ENCODE measurements around the gene SETD1B.
A peak's percentile ranks its signal among the peaks of the same experiment; 100 is the strongest.
"Not testable (repeated sequence)": the region's sequence is repeated elsewhere in the genome, so short reads cannot be mapped to it uniquely, and the experiment has no call there.

Gene SETD1B

DNA sequence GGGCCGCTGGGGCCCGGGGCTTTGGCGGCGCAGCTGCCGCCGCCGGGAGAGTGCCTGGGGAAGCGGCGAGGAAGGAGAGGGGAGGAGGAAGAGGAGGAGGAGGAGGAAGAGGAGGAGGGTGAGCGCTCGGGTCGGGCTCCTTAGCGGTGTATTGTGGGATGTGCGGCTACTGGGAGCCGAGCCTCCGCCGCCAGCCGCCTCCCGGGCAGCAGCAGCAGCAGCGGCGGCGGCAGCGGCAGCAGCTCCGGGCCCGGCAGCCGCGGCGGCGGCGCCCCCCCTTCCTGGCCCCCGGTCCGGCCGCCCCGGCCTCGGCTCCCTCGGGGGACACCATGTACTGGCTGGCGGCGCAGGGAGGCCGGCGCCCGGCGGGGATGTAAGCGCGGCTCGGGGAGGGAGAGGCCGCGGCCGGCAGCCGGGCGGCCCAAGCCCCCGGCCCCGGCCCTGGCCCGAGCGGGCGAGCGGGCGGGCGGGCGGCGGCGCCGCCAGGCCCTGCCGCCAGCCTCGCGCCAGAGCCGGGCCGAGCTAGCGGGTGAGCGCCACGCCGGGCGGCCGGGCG lies at the start of gene SETD1B:
TSS of gene SETD1B (plus strand) at position 149 of the 556 bp plus-strand sequence. CDS start 729 bp downstream, outside the sequence.
- peak in 1 of 2 donors; percentile 45 for DNase-seq

DNA sequence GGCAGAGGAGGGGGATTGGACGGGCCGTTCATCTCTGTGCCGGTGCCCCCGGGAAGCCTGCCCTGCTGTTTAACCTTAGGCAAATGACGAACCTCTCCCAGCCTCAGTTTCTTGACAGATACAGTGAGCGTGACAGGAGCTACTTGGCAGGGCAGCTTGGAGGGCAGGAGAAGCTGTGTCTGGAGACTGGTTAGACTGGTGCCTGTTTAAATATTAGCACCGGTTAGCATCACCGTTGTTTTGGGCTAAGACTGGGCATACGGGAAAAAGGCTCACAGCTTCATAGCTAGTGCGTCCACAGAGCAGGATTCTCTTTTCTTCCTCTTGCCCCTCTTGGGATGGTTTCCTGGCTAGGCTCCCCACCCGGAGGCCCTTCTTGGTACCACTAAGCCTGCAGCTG lies 49.0 kb upstream of the SETD1B start:
- no peak for DNase-seq

DNA sequence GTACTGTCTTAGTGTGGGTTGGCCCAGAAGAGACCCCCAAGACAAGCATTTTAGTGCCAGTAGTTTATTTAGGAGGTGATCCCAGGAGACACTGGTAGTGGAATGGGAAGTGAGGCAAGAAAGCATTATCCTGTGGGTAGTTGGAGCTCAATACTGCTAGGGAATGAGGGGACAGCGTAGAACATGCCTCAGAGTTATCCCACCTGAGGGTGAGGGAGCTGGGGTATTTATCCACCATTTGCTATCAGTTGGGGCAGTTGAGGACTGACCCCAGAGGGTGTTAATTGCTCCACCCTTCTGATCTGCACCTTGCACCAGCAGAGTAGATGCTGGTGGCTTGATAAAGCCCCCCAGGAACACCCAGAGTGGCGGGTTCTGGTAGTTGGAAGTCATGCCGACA lies 48.2 kb upstream of the SETD1B start:
- no peak for DNase-seq

DNA sequence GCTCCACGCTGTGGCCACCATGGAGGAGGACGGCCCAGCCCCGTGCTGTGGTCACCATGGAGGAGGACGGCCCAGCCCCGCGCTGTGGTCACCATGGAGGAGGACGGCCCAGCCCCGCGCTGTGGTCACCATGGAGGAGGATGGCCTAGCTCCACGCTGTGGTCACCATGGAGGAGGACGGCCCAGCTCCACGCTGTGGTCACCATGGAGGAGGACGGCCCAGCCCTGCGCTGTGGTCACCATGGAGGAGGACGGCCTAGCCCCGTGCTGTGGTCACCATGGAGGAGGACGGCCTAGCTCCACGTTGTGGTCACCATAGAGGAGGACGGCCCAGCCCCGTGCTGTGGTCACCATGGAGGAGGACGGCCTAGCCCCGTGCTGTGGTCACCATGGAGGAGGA lies 45.3 kb upstream of the SETD1B start:
- DNase-seq, result not testable (repeated sequence)

DNA sequence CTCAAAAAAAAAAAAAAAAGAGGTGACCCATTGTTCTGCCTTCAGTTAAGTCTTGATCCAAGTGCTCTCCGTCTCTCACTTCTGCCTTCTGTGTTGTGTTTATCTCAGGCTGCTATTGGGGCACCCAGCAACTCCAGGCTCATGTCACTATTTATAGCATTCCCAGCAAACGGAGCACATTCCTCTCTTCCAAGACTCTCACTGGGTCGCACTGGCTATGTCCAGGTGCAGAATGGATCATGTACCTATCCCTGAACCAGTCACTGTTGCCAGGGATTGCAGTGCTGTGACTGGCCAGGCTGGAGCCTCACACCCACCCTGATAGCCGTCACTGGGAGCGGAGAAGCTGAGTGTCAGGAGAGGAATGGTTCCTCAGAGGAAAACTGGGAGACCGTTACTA lies 41.5 kb upstream of the SETD1B start:
- no peak for DNase-seq

DNA sequence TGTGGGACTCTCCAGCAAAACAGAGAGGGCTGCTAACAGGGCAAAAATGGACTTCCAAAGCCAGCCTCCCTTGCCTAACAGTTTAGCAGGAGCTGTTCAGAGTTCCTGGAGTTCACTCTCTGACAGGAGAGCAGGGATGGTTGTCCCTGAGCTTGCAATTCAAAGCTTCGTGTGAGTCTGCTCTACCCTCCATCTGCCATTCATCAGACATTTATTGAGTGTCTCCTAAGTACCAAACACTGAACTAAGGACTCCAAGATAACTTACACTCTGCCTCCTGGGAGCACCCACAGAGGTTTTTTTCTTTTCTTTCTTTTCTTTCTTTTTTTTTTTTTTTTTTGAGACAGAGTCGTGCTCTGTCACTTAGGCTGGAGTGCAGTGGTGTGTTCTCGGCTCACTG lies 39.0 kb upstream of the SETD1B start:
- no peak for DNase-seq

DNA sequence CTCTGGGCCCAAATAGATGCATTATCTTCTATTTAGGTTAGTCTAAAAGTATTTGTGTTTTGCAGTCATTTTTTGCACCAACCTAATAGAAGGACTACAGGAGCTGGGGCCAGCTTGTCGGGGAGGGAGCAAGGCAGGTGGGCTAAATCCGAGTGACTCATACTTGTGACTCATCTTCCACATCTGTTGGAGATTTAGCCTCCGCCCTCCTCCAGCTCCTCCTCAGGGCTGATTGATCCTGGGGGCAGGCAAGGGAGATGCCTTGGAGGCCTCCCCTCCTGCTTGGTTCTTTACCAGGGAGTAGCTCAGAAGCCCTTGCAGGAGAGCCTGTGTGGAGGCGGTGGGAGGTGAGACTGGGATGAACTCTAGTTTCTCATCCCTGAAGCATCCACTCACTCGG lies 38.2 kb upstream of the SETD1B start:
- no peak for DNase-seq

DNA sequence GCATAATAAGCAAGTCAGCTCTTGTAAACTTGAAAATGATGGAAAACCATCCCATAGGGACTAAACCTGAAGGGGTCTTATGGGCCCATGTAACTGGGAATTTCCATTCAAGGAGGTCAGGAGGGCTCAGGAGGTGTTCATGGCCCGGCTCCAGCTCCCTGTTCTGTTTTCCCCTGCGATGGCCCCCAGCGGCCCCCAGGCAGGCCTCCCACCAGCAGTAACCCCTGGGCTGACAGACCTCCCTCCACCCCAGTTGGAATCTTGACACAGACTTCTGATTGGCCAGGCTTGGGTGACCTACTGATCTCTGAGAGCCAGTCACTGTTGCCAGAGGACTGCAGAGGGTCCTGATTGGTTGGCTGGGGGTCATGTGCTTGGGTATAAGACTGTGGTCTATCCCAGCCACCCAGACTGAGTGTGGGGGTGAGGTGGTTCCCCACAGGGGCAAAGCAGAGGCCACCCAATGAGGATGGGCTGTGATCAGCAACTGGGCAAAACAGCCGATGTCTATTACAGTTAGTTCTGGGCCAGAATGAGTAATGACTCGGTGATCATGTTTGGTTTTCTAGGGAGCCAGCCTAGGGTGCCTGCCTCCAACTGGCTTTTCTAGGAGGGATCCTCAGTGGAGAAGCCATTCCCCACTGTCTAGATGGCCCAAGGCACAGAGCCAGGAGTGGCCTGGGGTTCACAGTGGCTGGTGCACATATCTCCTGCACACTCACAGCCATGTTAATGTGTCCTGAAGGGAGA lies 37.3 kb upstream of the SETD1B start:
- no peak for DNase-seq

DNA sequence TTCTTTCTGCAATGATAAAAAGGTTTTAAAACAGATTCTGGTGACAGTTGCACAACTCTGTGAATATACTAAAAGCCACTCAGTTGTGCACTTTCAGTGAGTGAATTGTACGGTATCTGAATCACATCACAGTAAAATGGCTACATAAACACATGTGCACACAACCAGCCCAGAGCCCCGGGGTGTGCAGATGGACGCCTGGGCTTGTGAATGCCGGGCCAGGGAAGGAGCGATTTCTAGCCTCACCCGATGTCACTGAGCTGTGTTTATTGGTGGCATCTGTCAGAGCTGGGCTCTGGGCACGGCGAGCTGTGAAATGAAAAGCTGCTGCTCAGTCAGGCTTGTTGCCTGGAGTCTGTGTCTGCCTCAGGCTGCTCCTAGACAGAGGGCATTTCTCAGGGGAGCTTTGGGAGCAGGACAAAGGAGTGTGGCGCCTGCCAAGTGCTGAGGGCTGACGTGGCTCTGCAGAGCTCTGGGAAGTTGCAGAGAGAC lies 36.2 kb upstream of the SETD1B start:
- no peak for DNase-seq

DNA sequence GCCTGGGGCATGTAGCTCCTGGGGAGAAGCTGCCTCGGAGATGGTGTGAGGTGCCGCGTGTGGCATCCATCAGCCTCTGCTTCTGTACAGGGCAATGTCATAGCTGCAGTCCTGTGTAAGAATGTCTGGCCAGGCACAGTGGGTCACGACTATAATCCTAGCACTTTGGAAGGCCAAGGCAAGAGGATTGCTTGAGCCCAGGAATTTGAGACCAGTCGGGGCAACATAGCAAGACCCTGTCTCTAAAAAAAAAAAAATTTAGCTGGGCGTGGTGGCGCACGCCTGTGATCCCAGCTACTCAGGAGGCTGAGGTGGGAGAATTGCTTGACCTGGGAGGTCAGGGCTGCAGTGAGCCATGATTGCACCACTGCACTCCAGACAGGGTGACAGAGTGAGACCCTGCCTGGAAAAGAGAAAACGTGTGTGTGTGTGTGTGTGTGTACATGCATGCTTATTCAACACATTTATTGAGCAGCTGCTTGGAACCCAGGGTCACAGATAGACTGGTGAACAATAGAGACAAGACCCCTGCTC lies 34.4 kb upstream of the SETD1B start:
- DNase-seq, result no peak

DNA sequence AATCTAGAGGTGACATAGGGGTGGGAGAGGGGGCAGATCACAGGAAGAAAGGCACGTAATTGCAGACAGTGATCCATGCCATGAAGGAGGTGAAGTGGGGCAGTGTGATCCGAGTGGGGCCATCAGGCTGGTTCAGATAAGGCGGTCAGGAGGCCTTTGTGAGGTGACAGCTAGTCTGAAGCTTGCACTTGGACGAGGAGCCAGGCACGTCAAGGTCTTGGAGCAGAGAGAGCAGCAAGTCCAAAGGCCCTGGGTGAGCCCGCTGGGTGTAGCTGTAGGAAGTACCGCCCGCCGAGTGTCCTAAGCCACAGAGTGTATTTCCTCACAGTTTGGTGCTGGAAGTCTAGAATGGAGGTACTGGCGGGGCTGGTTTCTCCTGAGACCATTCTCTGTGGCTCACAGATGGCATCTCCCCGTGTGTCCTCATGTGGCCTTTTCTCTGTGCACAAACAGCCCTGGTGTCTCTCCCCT lies 33.9 kb upstream of the SETD1B start:
- peak in 1 of 2 donors; percentile 12 for DNase-seq

DNA sequence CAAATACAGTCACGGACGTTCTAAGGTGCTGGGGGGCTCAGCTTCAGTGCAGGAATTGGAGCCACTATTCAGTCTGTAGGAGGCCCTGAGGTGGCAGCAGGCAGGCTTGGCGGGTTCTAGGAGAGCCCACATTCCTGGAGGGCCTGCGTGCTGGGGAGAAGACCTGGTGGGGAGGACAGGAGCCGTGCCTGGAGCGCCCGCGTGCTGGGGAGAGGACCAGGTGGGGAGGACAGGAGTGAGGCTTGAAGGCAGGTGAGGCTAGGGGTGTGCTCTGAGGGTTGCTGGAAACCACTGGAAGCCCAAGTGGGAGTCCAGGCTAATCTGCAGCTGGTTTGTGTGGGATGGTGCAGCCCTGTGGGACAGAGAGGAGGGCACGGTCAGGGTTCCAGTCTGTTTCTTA lies 33.4 kb upstream of the SETD1B start:
- DNase-seq, result no peak

DNA sequence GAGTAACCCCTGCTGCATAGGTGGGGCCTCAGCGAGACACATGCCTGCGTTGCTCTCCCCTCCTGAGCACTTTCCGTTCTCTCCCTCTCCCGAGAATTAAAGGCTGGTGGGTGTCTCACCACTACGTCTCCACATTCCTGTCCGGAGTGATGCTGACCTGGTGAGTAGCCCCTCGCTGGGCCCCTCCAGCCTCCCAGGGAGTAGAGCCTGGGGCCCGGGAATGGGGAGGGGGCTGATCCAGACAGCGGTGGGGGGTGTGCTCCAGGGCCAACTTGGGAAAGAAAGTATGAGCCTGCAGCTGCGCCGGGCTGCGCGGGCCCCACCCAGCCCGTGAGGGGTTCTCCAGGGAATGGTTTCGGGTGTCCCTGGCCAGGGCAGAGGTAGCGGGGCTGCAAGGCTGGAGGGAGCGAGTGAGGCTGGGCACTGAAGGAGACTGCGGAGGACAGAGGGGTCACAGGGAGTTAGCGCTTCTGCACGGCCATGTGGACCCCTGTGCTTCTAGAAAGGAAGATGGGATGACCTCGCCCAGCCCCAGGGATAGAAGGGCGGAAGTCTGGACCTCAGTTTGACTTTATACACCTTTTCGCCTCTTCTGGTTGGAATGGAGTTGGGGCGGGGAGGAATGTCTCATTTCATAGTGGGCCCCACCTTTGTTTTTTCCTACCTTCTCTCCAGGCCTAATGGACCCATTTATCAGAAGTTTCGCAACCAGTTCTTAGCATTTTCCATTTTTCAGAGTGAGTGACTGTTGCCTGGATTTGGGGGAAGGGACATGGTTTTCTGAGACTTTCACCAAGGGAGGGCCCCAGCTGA lies 32.8 kb upstream of the SETD1B start:
- no peak for DNase-seq

DNA sequence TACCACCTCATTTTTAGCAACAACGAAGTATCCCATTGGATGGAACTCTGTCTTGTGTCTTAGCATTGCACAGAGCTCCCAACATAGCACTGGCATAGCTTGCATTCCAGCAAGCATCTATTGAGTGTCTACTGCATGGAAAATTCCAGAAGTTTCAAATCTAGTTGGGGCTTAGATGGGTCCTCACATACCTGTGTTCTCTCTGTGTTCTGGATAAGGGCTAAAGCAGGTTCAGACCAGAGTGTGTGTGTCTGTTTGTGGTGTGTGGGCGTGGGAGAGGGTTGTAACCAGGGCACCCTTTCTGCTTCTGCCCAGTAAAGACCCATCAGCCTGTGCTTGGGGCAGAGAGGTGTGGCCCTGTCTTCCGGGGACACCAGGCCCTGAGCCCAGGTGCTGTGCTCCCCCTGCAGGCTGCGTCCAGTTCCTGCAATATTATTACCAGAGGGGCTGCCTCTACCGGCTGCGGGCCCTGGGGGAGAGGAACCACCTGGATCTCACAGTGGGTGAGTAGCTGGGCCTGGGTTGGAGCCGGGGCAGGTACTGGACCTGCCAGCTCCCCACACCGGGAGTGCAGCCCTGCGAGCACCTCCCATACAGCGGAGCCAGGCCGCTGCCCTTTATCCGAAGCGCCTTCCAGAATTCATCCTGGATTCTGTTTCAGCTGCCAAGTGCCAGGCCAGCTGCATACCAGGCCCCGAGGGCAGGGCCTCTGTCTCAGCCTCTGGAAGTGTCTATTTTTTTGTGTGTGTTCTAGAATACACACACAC lies 30.6 kb upstream of the SETD1B start:
- DNase-seq, result peak; percentile 56 to 67

DNA sequence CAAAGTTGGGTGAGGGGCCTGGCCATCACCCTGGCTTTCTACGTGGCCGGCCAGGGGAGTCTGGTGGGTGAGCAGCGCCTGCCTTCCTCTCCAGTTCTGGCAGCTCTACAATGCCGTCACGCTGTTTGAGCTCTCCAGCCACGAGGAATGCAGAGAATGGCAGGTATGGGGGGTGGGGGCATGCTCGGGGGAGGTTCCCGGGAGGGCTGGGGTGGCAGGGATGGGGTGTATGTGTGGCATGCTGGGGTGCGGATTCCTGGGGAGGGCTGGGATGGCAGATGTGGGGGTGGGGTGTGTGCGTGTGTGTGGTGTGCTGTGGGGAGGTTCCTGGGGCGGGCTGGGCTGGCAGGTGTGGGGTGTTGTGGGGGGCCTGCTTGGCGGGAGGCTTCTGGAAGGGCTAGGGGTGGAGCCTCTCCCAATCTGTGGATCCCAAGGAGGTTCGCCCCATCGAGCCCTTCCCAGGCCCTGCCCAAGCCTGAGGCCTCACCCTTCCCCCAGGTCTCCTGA lies 28.8 kb upstream of the SETD1B start:
- no peak for DNase-seq

DNA sequence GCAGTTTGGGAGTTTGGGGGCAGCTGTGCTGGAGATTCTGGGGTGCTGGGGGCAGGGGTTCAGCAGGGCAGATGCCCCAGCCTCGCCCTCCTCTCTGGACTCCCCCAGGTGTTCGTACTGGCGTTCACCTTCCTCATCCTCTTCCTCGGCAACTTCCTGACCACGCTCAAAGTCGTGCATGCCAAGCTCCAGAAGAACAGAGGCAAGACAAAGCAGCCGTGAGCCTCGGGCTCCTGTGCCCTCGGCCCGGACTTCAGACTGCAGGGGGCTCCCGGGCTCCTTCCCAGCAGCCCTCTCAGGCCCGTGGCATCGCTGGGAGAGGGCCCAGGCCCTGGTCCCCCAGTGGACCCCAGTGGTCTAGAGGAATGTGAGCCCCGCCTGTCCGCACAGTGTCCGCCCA lies 28.3 kb upstream of the SETD1B start:
- DNase-seq, result no peak

DNA sequence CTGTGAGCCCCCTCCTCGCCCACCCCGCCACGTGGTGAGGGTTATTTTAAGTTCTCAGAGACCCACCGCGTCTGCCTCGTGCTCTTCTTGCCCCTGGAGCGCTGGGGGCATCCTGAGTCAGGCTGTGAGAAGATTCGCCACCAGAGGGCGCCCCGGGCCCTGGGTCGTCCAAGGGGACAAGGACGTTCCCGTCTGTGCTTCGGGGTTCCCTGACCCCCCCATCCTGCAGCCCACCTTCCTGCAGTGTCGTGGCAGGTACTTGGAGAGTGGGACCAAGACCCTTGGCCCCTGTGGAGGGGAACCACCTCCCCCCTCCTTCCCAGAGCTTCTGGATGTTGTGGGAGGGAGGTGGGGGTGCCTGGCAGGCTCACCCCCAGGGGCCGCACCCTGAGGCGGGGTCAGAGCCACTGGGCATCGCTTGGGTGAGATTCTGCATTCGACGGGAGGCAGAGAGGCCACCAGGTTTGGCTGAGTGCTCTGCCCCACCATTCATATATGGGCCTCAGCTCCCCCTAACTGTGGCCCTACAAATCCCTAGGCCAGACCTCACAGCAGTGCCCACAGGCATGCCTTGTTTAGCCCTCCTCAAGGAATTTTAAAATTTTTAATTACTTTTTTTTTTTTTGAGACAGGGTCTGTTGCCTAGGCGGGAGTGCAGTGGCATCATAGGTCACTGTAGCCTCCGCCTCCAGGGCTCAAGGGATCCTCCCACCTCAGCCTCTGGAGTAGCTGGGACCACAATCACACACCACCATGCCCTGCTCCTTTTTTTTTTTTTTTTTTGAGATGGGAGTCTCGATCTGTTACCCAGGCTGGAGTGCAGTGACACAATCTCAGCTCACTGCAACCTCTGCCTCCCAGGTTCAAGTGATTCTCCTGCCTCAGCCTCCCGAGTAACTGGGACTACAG lies 27.4 kb upstream of the SETD1B start:
- peak; percentile 63 to 94 for DNase-seq

DNA sequence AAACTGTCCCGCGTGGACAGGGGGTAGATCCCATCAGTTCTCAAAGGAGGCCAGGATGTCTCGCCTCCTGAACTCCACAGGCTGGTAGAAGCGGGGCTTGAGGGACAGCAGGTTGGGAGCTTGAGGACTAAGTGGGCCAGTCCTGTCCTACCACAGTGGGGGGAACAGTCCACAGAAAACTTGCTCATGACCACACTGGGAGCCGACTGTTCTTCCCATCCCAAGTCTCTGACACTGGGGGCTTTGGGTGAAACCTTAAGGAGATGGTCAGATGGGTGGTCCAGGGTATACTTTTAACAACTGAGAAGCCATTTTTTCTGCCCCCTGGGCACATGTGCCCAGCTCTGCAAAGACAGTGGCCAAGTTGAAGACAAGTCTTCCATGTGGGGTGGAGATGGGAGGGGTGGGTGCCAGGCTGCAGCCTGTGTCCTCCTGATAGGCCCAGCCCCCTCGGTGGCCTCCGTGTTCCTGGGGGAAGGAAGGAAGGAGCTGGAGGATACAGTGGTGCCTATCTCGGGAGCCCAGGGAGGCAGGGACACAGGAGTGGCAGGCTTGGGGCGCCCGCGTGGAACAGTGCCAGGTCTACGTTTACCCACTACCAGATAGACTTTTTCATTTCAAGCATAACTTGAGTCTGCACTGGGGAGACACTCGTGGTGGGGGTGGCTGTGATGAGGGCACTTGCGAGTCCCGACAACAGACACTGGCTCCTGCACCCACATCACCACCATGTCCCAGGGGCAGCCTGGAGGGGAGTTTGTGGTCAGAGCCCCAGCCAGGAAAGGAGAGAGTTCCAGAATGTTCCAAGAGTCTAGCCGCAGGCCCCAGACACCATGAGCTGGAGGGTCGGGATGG lies 25.0 kb upstream of the SETD1B start:
- DNase-seq, result no peak

DNA sequence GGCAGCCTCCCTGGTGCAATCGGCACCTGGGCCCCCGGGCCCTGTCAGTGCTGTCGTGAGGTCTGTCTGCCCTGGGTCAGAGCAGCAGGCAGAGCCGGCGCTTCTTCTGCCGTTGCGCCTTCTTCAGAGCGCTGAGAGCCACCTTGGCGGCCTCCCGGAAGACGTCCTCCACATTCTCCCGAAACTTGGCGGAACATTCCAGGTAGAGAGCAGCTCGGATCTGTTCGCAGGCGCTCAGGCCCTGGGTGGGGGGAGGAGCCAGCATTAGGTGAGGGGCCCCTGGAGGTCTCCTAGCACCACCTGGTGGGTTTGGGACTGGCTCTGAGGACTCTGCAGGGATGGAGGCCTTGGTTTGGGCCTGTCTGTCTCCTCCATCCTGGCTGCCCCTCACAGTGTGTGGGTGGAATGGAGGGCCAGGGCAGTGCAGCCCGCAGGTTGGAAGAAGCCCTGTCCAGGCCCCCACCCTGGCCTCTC lies 24.4 kb upstream of the SETD1B start:
- DNase-seq, result no peak

DNA sequence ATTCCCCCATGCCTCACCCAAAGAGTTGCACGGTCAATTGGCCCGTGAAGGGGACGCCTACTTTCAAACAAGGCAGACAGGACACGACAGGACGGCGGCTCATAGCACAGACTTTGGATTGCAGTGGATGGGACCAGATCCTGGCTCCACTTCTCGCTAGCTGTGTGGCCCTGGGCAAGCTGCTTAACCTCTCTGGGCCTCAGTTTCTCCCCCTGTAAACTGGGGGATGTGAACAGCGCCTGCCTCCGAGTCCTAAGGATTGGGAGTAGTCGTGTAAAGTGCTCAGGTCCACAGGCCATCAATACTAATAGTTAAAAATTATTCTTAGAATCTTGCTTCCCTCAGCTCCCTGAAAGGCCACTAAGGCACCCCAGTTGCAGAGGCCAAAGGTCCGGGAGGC lies 23.4 kb upstream of the SETD1B start:
- no peak for DNase-seq
